NCI-H128 (cell line): Measurements from ENCODE around the gene SLC22A17.
"Not testable (repeated sequence)": the region's sequence is repeated elsewhere in the genome, so short reads cannot be mapped to it uniquely, and the experiment has no call there.

Experiments
- DNase-seq: peaks from one replicate; lab custom pipeline; 2025; ENCODE audit not compliant: unreplicated experiment; lab: John Stamatoyannopoulos, UW

Gene SLC22A17

DNA sequence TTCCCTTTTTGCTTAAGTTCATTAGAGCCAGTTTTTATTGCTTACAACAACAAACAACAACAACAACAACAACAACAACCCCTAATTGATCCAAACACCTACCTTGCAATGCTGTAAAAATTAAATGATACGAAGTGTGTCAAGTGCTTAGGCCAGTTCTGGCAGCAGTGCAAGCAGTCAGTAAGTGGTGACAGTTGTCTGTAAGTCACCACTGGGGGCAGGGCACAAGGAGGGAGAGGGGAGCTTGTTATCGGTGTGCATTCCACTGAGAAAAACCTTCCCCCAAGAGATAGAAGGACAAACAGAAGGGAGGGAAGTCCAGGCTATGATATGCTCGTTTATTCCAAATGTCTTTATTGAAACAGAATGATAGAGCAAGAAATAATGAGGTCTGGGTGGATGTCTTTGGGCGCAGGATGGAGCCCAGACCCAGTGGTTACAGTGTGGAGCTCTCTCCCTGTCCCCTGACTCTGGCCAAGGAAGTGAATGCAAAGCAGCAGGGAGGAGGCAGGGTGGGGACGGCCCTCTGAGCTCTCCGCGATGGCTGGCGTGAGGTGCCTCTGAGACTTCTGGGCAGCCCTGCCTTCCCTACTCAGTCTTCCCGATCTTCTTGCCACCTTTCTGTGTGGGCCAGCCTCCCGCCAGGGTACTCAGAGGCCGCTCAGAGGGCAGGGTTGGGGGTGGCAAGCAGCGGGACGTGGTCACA, 6.5 kb downstream of the SLC22A17 start:
- no peak for DNase-seq

DNA sequence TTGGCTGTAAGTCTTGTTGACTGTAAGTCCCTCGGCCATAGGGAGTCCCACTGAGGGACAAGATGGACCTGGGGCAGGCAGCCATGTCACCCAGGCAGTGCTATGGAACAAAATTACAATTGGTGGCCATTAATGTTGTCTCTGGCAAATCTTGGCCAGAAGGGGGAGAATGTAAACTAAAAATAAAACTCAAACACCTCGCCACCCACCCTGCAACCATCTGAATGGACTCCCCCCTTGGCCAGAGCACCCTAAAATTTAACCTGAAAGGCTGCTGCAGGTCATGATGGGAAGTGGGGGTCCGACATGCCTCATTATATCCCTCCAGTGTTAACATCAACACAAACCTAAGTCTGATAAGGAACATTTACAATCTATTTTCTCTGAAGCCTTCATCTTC, 8.2 kb downstream of the SLC22A17 start:
- DNase-seq, result no peak

GRCh38 chr14:23339506-23340268, 13.0 kb downstream of the SLC22A17 start:
- no peak for DNase-seq

DNA sequence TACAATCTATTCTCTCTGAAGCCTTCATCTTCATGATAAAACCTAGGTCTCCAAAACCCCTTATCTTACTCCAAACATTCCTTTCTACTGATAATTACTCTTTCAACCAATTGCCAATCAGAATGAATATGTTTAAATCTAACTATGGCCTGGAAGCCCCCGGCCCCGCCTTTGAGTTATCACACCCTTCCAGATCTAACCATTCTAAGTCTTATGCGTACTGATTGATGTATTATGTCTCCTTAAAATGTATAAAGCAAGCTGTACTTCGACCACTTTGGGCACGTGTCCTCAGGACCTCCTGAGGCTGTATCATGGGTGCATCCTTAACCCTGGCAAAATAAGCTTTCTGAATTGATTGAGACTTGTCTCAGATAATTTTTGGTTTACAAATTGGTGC, 17.1 kb downstream of the SLC22A17 start:
- no peak for DNase-seq

- peak; percentile 59 for DNase-seq
Measured at GRCh38 chr14:23327947-23328744, 24.5 kb downstream of the SLC22A17 start.

DNA sequence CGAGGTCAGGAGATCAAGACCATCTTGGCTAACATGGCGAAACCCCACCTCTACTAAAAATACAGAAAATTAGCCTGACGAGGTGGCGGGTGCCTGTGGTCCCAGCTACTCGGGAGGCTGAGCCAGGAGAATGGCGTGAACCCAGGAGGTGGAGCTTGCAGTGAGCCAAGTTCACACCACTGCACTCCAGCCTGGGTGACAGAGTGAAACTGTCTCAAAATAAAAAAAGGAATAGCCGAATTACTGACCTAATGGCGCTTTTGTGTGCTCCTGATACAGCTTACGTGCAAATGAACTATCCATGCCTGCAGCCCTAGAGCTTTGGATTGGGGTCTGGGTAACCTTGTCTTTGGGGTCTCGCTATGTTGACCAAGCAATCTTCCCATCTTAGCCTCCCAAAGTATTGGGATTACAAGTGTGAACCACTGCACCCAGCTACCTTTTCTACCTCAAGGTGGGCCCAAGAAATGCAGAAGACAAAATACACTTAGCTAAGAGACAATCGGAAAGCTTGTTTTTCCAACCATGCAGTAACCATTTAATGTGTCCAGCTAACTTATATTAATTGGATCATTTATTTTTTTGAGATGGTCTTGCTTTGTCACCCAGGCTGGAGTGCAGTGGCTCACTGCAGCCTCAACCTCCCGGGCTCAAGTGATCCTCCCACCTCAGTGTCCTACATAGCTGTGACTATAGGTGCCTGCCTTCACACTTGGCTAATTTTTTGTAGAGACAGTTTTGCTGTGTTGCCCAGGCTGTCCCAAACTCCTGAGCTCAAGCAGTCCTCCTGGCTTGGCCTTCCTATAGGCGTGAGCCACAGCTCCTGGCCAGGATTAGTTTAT, 26.0 kb downstream of the SLC22A17 start:
- no peak for DNase-seq

DNA sequence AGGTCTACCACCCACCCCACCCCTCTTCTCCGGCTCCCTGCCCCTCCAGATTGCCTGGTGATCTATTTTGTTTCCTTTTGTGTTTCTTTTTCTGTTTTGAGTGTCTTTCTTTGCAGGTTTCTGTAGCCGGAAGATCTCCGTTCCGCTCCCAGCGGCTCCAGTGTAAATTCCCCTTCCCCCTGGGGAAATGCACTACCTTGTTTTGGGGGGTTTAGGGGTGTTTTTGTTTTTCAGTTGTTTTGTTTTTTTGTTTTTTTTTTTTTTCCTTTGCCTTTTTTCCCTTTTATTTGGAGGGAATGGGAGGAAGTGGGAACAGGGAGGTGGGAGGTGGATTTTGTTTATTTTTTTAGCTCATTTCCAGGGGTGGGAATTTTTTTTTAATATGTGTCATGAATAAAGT, 26.9 kb downstream of the SLC22A17 start:
- not testable (repeated sequence) for DNase-seq

GRCh38 chr14:23324993-23325392, 27.7 kb downstream of the SLC22A17 start:
- no peak for DNase-seq

- no peak for DNase-seq
Measured at GRCh38 chr14:23324455-23324846, 28.2 kb downstream of the SLC22A17 start.

DNA sequence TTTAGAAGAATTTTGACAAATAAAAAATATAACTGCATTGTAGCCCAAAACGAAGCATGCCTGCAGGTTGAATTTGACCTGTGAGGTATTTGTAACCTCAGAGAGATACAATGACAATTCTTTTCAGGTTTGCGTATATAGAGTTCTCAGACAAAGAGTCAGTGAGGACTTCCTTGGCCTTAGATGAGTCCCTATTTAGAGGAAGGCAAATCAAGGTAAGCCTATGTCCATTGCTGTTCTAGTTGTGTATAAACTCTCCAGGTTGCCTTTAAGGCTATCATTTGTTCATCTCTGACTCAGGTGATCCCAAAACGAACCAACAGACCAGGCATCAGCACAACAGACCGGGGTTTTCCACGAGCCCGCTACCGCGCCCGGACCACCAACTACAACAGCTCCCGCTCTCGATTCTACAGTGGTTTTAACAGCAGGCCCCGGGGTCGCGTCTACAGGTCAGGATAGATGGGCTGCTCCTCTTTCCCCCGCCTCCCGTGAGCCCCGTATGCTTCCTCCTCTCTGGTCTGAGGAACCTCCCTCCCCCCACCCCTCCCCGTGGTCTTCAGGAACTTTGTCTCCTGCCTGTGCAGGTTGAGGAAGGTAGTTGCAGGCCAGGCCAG, 28.7 kb downstream of the SLC22A17 start:
- no peak for DNase-seq

GRCh38 chr14:23322568-23323517, 29.8 kb downstream of the SLC22A17 start:
- DNase-seq, result no peak

DNA sequence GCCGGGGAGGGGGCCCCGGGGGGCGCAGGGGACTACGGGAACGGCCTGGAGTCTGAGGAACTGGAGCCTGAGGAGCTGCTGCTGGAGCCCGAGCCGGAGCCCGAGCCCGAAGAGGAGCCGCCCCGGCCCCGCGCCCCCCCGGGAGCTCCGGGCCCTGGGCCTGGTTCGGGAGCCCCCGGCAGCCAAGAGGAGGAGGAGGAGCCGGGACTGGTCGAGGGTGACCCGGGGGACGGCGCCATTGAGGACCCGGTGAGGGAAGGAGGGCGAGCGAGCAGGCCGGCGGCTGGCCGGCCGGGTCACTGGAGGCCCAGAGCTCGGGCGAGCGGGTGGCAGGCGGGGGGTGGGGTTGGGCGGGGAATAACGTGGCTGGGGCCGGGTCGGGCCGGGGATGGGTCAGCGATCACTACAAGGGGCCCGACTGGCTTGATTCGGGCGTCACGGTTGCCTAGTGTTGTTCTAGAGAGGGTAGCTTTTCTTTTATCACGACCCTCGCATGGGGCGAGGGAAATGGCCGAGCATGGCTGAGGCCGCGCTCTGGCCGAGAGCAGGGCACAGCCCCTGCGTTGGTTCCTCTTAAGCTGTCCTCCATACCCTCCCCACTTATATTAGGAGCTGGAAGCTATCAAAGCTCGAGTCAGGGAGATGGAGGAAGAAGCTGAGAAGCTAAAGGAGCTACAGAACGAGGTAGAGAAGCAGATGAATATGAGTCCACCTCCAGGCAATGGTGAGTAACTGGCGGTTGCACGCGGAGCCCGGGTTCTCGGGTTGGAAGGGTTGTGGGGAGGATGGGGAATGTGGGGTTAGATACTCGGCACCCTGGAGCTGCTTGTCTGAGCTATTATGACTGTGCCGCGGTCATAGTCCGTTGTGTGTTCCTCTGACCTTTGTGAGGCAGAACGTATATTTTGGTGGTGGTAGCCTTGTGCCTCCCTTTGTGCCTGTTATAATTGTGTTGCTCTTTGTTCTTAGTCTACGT, 30.8 kb downstream of the SLC22A17 start:
- no peak for DNase-seq

GRCh38 chr14:23320584-23321571, 31.8 kb downstream of the SLC22A17 start, which contains the start of gene PABPN1:
TSS of gene PABPN1 (plus strand) at chr14:23321457. CDS start at chr14:23321470, 13 bp downstream.
- DNase-seq, result peak; percentile 99

DNA sequence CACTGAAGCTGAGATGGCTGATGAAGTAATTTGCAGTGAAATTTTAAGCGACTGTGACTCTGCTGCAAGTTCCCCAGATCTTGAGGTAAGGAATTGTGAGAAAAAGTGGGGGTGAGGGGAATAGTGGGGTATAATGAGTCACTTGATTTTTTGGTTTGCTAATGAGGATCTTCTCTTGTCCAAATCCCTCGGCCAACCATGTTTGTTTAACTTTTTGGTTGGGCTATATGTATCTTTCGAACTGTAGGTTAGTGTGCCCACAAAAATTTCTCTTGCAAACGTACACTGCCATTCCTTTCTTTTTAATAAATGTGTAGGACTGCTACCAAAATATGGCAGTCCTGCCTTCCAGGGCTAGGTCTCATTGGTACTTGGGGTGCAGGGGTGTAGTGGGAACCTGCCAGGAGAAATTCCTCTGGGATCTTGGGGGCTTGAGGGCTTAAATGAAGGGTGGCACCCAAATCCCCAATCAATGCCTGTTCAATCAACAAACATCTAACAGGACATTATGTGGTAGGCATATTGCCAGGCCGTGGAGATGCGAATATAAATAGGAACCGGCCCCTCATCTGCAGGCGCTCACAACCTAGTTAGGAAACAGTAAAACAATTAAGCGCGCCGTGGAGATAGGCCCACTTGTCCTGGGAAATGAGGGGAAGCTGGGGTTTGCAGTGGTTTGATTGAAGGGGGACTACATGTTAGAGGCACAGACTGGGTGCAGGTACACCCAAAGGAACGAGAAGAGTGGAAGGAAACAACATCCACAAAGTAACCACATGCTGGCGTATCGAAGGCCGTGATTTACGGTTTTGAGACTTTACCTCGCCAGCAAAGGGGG, 32.7 kb downstream of the SLC22A17 start:
- DNase-seq, result no peak

DNA sequence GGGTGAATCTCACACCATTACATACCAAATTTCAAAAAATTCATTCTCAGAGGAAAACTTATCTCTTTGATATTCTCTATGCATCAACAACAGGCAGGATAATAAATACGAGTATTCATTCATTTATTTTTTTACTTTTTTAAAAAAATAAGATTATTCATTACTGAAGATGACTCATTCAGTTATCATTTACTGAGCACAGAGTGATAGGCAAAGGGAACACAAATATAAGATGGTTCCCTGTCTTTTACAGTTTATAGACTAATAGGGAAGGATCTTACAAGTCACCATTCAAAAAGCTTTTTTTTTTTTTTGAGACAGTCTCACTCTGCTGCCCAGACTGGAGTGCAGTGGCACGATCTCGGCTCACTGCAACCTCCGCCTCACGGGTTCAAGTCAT, 36.4 kb downstream of the SLC22A17 start:
- no peak for DNase-seq

DNA sequence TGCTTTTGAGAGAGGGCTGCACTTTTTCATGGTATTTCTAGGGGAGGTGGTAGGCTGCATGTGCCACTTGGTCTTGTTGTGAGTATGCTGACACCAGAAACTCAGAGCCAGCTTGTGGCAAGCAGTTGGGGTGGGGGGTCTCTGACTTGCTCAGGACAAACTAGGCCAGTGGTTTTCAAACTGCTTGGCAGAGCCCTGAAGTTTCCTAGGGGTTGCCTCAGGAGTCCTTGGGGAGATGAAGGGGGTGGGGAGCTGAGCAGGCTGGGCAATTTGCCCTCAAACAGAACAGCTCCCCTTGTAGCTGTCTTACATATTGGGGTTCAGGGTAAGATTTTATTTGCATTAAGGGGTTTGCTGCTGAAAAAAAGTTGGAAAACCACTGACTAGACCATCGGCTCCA, 42.1 kb downstream of the SLC22A17 start:
- DNase-seq, result no peak
